SU-DHL-6 (cell line): ENCODE data around the gene POTEB3.
"Not testable (repeated sequence)": the region's sequence is repeated elsewhere in the genome, so short reads cannot be mapped to it uniquely, and the experiment has no call there.

Source experiments
- EZH2phosphoT487 ChIP-seq: fragments of 200-600 bp; sonication (generic), shearing (Covaris generic); conservative IDR thresholded peaks from 2 replicates; pipeline ENCODE4 v1.6.1; 2018; ENCODE audit warnings: mild to moderate bottlenecking, antibody characterized with exemption, low read length, moderate library complexity, mixed read lengths
- TF ChIP-seq, protein P1 (sequence below): fragments of 200-600 bp; sonication (generic); IDR thresholded peaks from one replicate; pipeline ENCODE4 v1.5.1; 2017; ENCODE audit warnings: antibody characterized with exemption, mild to moderate bottlenecking, low read length, moderate library complexity; ENCODE audit not compliant: insufficient read depth, poor library complexity, severe bottlenecking

DNA sequence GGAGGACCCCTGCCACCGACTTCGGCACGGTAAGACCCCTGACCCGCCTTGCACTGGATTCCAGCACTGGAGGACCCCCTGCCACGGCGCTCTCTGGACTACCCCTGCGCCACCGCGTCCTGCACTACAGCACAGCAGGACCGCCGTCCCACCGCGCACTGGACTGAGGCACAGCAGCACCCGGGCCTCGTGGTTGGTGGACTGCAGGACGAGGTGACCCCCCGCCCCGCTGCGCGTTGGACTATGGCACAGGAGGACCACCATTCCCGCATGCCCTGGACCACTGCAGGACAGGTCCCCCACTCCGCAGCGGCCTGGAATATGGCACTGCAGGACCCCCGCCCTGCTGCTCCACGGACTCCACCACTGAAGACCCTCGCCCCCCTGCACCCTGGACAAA is 71.1 kb downstream of the POTEB3 start:
- TF ChIP-seq, protein P1, sequence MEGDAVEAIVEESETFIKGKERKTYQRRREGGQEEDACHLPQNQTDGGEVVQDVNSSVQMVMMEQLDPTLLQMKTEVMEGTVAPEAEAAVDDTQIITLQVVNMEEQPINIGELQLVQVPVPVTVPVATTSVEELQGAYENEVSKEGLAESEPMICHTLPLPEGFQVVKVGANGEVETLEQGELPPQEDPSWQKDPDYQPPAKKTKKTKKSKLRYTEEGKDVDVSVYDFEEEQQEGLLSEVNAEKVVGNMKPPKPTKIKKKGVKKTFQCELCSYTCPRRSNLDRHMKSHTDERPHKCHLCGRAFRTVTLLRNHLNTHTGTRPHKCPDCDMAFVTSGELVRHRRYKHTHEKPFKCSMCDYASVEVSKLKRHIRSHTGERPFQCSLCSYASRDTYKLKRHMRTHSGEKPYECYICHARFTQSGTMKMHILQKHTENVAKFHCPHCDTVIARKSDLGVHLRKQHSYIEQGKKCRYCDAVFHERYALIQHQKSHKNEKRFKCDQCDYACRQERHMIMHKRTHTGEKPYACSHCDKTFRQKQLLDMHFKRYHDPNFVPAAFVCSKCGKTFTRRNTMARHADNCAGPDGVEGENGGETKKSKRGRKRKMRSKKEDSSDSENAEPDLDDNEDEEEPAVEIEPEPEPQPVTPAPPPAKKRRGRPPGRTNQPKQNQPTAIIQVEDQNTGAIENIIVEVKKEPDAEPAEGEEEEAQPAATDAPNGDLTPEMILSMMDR, result not testable (repeated sequence)
- not testable (repeated sequence) for TF ChIP-seq EZH2phosphoT487
